ENCODE results near the gene CBX4.

- TF ChIP-seq POLR2A (IDR thresholded peaks at IDR 0.05) (no peak), EP300 (IDR thresholded peaks at IDR 0.05) (no peak)
Measured at GRCh38 chr17:79859676-79860615, 20.7 kb upstream of the CBX4 start.

All from upper lobe of left lung (tissue), 4 donors.